ENCODE measurements around the gene C1orf141.
"Not testable (repeated sequence)": the region's sequence is repeated elsewhere in the genome, so short reads cannot be mapped to it uniquely, and the experiment has no call there.

Gene C1orf141

GRCh38 chr1:67134695-67135094, at the start of gene C1orf141:
Gene C1orf141 (minus strand): TSS chr1:67134970. CDS start chr1:67127240, 7,730 bp downstream.
- DNase-seq (ENCODE audit: low read depth), result peak; percentile 1

- no peak for DNase-seq (ENCODE audit: low read depth)
Measured at GRCh38 chr1:67175530-67176087, 40.8 kb upstream of the C1orf141 start.

- no peak for DNase-seq (ENCODE audit: low read depth)
Measured at GRCh38 chr1:67174716-67175284, 40.0 kb upstream of the C1orf141 start.

DNA sequence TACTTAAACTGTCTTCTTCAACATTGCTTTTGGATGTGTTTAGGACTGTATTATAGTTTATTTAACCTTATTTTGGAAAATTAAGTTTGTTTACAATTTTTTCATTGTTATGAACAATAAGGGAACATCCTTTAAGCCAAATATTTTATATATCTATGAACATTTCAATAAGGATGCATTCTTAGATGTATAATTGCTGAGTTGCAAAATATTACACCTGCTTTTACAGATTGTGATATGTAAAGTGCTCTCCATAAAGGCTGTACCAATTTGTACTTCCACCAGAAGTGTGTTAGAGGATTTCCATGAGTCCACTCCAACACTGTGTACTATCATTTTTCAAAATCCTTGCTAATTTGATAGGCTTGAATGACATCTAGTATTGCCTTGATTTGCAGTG, 39.2 kb upstream of the C1orf141 start:
- no peak for DNase-seq (ENCODE audit: low read depth)

DNA sequence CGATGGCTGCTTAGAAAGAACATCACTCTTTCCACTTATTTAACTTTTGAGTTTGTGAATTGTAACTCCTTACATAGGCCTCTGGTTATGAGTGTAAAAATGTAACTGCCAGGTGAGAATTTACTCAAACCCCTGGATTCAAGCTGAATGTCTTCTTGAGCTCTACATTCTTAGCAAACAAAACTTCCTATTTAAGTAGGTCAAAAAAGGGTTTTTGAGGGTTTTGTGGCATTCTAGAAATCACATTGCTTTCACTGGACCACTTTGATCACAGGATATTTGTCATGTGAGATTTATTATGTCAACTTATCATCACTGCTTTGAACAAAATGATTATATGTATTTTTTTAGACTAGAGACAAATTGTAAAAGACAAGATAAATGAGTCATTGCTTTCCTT, 37.2 kb upstream of the C1orf141 start:
- DNase-seq (ENCODE audit: low read depth), result no peak

DNA sequence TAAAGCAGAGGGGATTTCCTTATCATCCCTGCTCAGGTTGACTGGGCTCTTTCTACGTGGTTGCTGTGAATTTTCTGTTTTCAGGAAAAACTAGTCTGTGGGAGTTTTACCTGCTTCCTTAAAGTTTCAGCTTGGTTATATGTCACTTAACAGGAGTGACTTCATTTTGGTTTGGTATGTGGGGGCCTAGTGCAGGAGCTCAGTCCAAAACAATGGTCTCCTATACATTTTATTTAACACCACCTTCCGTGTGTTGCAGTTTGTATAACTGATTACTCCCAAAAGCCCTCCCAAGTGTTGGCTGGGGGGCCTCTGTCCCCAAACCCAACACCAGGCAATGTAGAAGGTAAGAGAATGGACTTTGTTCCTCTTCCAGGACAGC, 36.8 kb upstream of the C1orf141 start:
- no peak for DNase-seq (ENCODE audit: low read depth)

DNA sequence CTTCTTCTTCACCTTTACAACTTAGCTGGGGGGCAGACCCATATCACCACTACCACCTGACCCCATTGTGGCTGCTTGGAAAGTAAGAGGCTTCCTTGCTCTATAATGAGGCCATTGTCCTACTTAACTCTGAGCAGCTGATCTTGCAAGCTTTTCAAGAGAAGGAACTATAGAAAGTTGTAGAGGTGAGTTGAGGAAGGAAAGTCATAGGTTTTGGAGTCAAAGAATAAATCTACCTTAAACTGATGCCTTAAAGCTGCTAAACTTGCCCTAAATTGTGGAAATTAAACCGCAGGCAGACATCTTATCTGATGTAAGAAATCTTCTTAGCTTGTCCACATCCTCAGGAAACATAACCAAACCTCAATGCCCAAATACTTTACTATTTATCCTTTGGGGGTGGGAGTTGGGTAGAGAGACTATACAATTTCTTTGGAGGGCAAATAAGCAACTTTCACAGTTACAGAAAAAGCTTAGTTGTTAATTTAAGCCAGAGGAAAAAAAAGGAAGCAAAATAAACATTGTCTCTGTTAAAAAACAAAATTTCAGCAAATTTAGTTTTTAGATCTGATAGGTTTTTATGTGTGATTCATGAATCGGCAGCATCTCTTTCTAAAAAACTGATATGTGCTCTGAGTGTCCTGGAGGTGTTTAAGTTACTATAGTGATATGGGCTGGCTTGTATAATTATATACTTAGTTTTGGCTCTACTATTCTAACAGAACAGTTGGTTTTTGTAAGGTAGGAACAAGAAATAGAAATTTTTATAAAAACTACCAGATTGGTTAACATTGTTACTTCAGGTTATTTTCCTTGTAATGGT, 36.2 kb upstream of the C1orf141 start:
- DNase-seq (ENCODE audit: low read depth), result no peak

DNA sequence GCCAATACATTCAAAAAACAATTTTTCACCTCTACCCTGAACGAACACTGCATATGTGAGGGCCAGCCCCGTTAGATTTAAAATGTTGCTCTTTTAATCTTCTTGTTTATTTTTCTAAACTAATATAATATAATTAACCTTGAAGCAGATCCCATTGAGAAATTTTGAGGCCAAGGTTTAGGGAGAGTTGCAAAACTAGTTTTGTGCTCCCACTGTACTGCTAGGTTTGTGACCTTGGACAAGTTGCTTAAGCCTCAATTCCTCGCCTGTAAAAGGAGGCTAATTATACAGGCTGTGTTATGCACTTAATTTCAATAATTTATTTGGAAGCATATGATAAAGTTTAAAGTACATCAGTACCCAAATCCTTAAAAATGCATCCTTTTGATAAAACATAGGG, 35.2 kb upstream of the C1orf141 start:
- no peak for DNase-seq (ENCODE audit: low read depth)

- no peak for DNase-seq (ENCODE audit: low read depth)
Measured at GRCh38 chr1:67169496-67169895, 34.7 kb upstream of the C1orf141 start.

- no peak for DNase-seq (ENCODE audit: low read depth)
Measured at GRCh38 chr1:67166196-67166595, 31.4 kb upstream of the C1orf141 start, which contains the start of gene IL23R. Gene IL23R (plus strand): TSS chr1:67166454. CDS start chr1:67168121, 1,667 bp downstream.

- DNase-seq (ENCODE audit: low read depth), result no peak
Measured at GRCh38 chr1:67165468-67166041, 30.8 kb upstream of the C1orf141 start.

DNA sequence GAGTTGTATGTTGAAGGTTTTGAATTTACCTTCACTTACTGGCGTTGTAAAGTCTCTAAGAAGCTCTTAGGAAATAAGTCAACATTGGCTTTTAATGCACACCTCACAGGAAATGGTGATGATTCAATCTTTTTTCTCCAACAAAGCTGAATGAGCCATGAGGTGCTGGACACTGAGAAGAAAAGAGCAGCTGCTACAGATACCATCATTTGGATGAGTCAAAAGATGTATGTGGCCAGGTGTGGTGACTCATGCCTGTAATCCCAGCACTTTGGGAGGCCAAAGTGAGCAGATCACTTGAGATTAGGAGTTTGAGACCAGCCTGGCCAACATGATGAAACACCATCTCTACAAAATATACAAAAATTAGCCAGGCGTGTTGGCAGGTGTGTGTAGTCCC, 28.2 kb upstream of the C1orf141 start:
- no peak for DNase-seq (ENCODE audit: low read depth)

DNA sequence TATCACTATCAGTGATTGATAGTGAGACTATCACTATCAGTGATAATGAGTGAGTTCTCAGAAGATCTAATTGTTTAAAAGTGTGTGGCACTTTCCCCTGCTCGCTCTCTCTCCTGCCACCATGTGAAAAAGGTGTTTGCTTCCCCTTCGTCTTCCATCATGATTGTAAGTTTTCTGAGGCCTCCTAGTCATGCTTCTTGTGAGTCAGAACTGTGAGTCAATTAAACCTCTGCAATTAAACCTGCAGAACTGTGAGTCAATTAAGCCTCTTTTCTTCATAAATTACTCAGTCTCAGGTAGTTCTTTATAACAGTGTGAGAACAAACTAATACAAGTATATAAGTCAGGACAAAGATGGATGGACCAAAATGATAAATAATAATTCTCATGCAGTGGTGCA, 24.5 kb upstream of the C1orf141 start:
- DNase-seq (ENCODE audit: low read depth), result no peak

- no peak for DNase-seq (ENCODE audit: low read depth)
Measured at GRCh38 chr1:67158401-67158800, 23.6 kb upstream of the C1orf141 start.

- DNase-seq (ENCODE audit: low read depth), result no peak
Measured at GRCh38 chr1:67150931-67151330, 16.2 kb upstream of the C1orf141 start.

GRCh38 chr1:67149179-67149770, 14.5 kb upstream of the C1orf141 start:
- DNase-seq (ENCODE audit: low read depth), result peak; percentile 72

GRCh38 chr1:67148516-67149178, 13.9 kb upstream of the C1orf141 start:
- DNase-seq (ENCODE audit: low read depth), result no peak

- DNase-seq (ENCODE audit: low read depth), result not testable (repeated sequence)
Measured at GRCh38 chr1:67147973-67148372, 13.2 kb upstream of the C1orf141 start.

- DNase-seq (ENCODE audit: low read depth), result no peak
Measured at GRCh38 chr1:67146539-67146938, 11.8 kb upstream of the C1orf141 start.

DNA sequence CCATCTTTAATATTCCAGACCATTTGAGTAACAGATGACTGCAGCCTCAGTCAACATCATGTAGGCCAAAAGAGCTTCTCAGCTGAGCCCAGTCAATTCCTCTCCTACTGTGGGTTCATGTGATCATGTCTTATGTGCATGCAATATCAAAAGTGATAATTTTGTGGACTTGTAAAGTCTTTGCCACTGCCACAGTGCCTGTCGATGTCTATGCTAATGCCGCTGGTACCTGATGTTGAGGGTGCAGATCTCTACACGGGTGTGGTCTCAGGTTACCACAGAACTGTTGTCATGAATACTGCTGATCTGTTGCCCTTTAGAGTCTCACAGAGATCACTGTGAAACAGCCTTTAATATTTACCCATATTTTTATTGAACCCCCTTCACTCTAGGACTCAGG, 11.3 kb upstream of the C1orf141 start:
- DNase-seq (ENCODE audit: low read depth), result no peak

DNA sequence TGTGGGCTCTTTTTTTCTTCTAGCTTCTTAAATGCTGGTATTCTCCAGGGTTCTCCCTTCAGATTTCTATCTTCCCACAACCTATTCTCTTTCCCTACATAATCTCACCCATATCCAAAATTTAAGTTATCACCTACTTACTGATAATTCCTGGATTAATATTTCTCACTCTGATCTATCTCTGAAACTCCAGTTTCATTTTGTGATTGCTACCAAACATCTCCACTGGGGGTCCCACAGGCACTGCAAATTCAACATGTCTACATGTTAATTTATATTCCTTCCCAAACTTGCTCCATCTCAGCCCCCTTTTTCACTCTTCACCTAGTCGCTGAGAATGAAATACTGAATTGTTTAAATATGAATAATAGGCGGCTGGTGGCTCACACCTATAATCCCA, 9.9 kb upstream of the C1orf141 start:
- no peak for DNase-seq (ENCODE audit: low read depth)

DNA sequence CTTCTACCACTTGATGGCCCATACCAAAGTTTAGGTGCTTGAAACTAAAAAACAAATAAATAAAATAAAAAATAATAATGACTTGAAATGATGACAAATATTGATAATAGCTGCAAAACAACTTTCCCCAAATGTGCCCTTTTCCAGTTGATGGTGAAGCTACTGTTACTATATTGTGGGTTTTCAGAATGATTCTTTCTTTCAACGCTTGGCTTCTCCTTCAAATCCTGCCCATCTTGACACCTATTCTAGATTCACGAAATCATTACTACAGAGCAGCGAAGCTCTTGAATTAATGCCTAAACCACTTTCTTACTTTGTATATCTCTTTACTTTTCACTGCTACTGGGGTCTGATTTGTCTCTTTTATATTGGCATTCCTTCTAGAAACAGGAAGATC, 9.2 kb upstream of the C1orf141 start:
- DNase-seq (ENCODE audit: low read depth), result no peak

All from fibroblast of the conjunctiva (primary cell).